HepG2 (cell line): ENCODE measurements around the gene NDOR1. TPM values are rescaled to one million over a fixed set of nuclear protein-coding genes. Genes with fewer than 3 reads are reported as not detected.

Source experiments
- AGO2 ChIP-seq: fragments of 200-400 bp; formaldehyde crosslinking; optimal IDR thresholded peaks from 2 replicates; pipeline ENCODE3; 2017; ENCODE audit warnings: mild to moderate bottlenecking, low read depth, low read length, moderate library complexity
- HNRNPL ChIP-seq: fragments of 200-400 bp; formaldehyde crosslinking; IDR thresholded peaks from 2 replicates; pipeline ENCODE4 v1.6.1; 2017; ENCODE audit warnings: mild to moderate bottlenecking, low read depth, low read length
- MTA1 ChIP-seq: sonication (generic); formaldehyde crosslinking; IDR thresholded peaks from 2 replicates; pipeline ENCODE4 v1.4.0; 2020; ENCODE audit warnings: missing genetic modification reagents, mild to moderate bottlenecking, borderline replicate concordance
- STAG1 ChIP-seq: sonication (generic); formaldehyde crosslinking; IDR thresholded peaks from 2 replicates; pipeline ENCODE4 v1.4.0; 2020; ENCODE audit warnings: missing genetic modification reagents
- ZBTB38 ChIP-seq: sonication (generic); formaldehyde crosslinking; IDR thresholded peaks from 2 replicates; pipeline ENCODE4 v1.5.1; 2020; ENCODE audit warnings: mild to moderate bottlenecking, missing genetic modification reagents
- ZMYM3 ChIP-seq: sonication (generic); formaldehyde crosslinking; IDR thresholded peaks from 2 replicates; pipeline ENCODE4 v1.5.1; 2020; ENCODE audit warnings: mild to moderate bottlenecking, missing genetic modification reagents
- ZNF703 ChIP-seq: sonication (generic); formaldehyde crosslinking; IDR thresholded peaks from 2 replicates; pipeline ENCODE4 v1.5.1; 2020; ENCODE audit warnings: missing genetic modification reagents, mild to moderate bottlenecking, moderate library complexity, borderline replicate concordance
- polyA plus RNA-seq, 8 experiments: library from polyadenylated mRNA; depleted of rRNA in 3 of 8; stranded (reverse) in 7 of 8; unstranded in 1 of 8; fragments of >200 nt; fragmentation: Illumina TruSeq in 4 of 8; extraction: Trizol in 4 of 8; gene quantifications; 2 replicates each; pipeline versions ENCODE4 v1.2.1 to v1.2.3, GENCODE V29; 2011 to 2016; ENCODE audit warnings: low read depth in 4 of 8, missing spikeins in 1 of 8, mixed read lengths in 1 of 8; ENCODE audit not compliant: insufficient read depth in 1 of 8
- total RNA-seq, 5 experiments: library from RNA; depleted of rRNA; stranded (reverse); fragments of >200 nt; fragmentation: Illumina TruSeq; extraction: Trizol; gene quantifications; 2 replicates each; pipeline ENCODE4 v1.2.3, GENCODE V29; 2016; ENCODE audit warnings: low read depth in 1 of 5
- TF ChIP-seq, protein P1 (sequence below): sonication (generic); formaldehyde crosslinking; IDR thresholded peaks from 2 replicates; pipeline ENCODE4 v1.5.1; 2020; ENCODE audit warnings: mild to moderate bottlenecking, missing genetic modification reagents, moderate library complexity
- TF ChIP-seq, protein P2 (sequence below): sonication (generic); formaldehyde crosslinking; IDR thresholded peaks from 2 replicates; pipeline ENCODE4 v1.4.0; 2020; ENCODE audit warnings: missing genetic modification reagents

The NDOR1 gene
- total and polyA plus RNA-seq, 2 of the 13 experiments (the other 11 are each of a cell fraction or from before 2014, with no cell fraction given): 3.6 to 8.7 TPM

DNA sequence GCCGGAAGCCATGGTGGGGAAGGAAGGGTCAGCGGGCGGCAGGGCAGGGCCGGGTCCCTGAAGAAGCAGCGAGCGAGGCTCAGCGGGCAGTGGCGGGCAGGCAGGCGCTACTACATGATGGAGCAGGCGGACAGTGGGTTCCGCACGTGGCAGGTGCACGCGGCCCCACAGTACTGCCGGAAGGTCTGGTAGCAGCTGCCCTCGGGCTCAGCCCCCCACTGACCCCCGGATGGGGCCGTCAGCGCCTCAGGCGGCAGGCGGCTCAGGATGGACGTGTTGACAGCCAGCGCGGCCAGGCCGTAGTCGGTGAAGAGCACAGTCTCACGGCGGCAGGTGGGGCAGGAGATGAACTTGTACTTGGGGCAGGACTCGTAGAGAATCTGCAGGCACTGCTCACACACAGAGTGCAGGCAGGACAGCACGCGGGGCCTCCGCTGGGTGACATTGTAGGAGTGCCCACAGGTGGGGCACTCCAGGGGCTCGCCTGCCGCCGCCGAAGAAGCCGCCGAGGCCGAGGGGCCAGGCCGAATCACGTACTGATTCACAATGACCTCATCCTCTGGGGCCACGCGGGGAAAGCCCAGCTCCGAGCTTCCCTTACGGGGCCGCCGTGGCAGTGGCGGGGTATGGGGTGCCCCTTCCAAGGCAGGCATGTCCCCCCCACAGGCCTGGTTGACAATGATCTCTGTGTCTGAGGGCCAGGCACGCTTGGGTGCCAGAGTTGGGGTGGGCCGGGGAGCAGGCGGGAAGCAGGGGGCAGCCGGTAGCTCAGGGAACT lies 15.0 kb downstream of the NDOR1 start (continued):
- TF ChIP-seq, protein P1, sequence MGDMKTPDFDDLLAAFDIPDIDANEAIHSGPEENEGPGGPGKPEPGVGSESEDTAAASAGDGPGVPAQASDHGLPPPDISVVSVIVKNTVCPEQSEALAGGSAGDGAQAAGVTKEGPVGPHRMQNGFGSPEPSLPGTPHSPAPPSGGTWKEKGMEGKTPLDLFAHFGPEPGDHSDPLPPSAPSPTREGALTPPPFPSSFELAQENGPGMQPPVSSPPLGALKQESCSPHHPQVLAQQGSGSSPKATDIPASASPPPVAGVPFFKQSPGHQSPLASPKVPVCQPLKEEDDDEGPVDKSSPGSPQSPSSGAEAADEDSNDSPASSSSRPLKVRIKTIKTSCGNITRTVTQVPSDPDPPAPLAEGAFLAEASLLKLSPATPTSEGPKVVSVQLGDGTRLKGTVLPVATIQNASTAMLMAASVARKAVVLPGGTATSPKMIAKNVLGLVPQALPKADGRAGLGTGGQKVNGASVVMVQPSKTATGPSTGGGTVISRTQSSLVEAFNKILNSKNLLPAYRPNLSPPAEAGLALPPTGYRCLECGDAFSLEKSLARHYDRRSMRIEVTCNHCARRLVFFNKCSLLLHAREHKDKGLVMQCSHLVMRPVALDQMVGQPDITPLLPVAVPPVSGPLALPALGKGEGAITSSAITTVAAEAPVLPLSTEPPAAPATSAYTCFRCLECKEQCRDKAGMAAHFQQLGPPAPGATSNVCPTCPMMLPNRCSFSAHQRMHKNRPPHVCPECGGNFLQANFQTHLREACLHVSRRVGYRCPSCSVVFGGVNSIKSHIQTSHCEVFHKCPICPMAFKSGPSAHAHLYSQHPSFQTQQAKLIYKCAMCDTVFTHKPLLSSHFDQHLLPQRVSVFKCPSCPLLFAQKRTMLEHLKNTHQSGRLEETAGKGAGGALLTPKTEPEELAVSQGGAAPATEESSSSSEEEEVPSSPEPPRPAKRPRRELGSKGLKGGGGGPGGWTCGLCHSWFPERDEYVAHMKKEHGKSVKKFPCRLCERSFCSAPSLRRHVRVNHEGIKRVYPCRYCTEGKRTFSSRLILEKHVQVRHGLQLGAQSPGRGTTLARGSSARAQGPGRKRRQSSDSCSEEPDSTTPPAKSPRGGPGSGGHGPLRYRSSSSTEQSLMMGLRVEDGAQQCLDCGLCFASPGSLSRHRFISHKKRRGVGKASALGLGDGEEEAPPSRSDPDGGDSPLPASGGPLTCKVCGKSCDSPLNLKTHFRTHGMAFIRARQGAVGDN (CRISPR knock-in tag): peak; percentile 33; the same call in 1 of the 2 replicates
- TF ChIP-seq MTA1 (CRISPR knock-in tag) (0 out of 2 replicates have a peak, but pooled peaks have one; percentile 23), ZMYM3 (CRISPR knock-in tag) (no peak), ZBTB38 (CRISPR knock-in tag) (peak; percentile 84), AGO2 (peak; percentile 54), HNRNPL (0 out of 2 replicates have a peak, but pooled peaks have one; percentile 31), ZNF703 (CRISPR knock-in tag) (0 out of 2 replicates have a peak, but pooled peaks have one; percentile 30), STAG1 (CRISPR knock-in tag) (no peak)
- TF ChIP-seq, protein P2, sequence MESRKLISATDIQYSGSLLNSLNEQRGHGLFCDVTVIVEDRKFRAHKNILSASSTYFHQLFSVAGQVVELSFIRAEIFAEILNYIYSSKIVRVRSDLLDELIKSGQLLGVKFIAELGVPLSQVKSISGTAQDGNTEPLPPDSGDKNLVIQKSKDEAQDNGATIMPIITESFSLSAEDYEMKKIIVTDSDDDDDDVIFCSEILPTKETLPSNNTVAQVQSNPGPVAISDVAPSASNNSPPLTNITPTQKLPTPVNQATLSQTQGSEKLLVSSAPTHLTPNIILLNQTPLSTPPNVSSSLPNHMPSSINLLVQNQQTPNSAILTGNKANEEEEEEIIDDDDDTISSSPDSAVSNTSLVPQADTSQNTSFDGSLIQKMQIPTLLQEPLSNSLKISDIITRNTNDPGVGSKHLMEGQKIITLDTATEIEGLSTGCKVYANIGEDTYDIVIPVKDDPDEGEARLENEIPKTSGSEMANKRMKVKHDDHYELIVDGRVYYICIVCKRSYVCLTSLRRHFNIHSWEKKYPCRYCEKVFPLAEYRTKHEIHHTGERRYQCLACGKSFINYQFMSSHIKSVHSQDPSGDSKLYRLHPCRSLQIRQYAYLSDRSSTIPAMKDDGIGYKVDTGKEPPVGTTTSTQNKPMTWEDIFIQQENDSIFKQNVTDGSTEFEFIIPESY (CRISPR knock-in tag): peak; percentile 53
